Activated CD8-positive, alpha-beta T cell treated with anti-CD3 and anti-CD28 coated beads for 36 hours (primary cell): ENCODE measurements around the gene RBMS3. TPM values are rescaled to one million over a fixed set of nuclear protein-coding genes. Genes with fewer than 3 reads are reported as not detected.

ENCODE experiments used
- ATAC-seq: fragments of 200-7000 bp; cut with Tn5 transposase; one replicate; pipeline ENCODE4 v1.10.0; 2021; ENCODE audit warnings: mild to moderate bottlenecking, moderate library complexity
- CTCF ChIA-PET: fragments of 350-600 bp; sonication (Branson Sonifier 250); formaldehyde crosslinking; loops from one replicate; lab custom pipeline; 2021; ENCODE audit warnings: antibody characterized with exemption; lab: Charles Lee
- POLR2A ChIA-PET: fragments of 350-600 bp; sonication (Branson Sonifier 250); formaldehyde crosslinking; loops from one replicate; lab custom pipeline; 2021; ENCODE audit warnings: antibody characterized with exemption; lab: Charles Lee
- DNase-seq: peaks from one replicate; pipeline ENCODE4 v3.0.0-alpha.2; 2020
- H3K27ac Mint-ChIP-seq: one replicate; pipeline ENCODE4 v1.8.0; 2021; ENCODE audit warnings: mild to moderate bottlenecking, mixed read lengths
- H3K27me3 Mint-ChIP-seq: one replicate; pipeline ENCODE4 v1.8.0; 2021; ENCODE audit warnings: mixed read lengths
- H3K36me3 Mint-ChIP-seq: one replicate; pipeline ENCODE4 v1.8.0; 2021; ENCODE audit warnings: low read depth, mixed read lengths
- H3K4me1 Mint-ChIP-seq: one replicate; pipeline ENCODE4 v1.8.0; 2021; ENCODE audit warnings: low read depth, mixed read lengths
- H3K4me3 Mint-ChIP-seq: one replicate; pipeline ENCODE4 v1.8.0; 2021; ENCODE audit warnings: mild to moderate bottlenecking, moderate library complexity, mixed read lengths
- H3K9me3 Mint-ChIP-seq: one replicate; pipeline ENCODE4 v1.8.0; 2021; ENCODE audit warnings: mixed read lengths
- intact Hi-C: fragments of 100-400 bp; cut with micrococcal nuclease; formaldehyde crosslinking; loops from one replicate; pipeline ENCODE4 v1.10.0; 2022
- total RNA-seq, 2 experiments: library from RNA; stranded (reverse); gene quantifications; one replicate each; pipeline ENCODE4 v1.2.3, GENCODE V29; 2021
- TF ChIP-seq, protein P1 (sequence below): fragments of 200-600 bp; IDR thresholded peaks from one replicate; pipeline ENCODE4 v1.8.0; 2022; ENCODE audit warnings: antibody characterized with exemption, mild to moderate bottlenecking

The RBMS3 gene
- total RNA-seq, 2 experiments from 2014 or later: 2.3 to 2.8 TPM

DNA sequence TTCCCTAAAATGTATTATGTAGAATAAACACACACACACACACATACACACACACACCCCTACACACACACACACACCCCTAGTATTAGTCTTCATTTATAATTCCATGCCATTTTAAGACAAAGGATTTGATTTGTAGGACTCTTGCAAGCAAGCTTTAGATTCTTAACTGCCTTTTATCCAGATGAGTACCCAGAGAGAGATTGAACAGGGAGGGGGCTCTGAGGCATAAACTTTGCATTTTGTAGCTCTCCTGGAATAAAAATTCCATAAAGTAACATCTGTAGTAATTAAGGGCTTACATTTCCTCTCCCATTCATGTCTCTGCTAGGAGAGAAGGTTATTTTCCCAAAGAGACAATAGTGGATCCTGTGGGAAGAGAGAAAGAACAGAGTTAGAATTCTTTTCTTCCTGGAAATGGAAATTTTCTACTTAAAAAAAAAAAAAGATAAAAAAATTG, 479.4 kb downstream of the RBMS3 start:
- Mint-ChIP-seq H3K4me1 (no peaks in the 10 kb centered on the region), H3K9me3 (no peaks in the 10 kb centered on the region), H3K4me3 (no peak overlapping the region), H3K27ac (no peak overlapping the region), H3K36me3 (no peaks in the 10 kb centered on the region), H3K27me3 (no peaks in the 10 kb centered on the region)
- ATAC-seq (no peak), DNase-seq (no peak)
- ChIA-PET CTCF (no interaction called here), POLR2A (no interaction called here)
- TF ChIP-seq, protein P1, sequence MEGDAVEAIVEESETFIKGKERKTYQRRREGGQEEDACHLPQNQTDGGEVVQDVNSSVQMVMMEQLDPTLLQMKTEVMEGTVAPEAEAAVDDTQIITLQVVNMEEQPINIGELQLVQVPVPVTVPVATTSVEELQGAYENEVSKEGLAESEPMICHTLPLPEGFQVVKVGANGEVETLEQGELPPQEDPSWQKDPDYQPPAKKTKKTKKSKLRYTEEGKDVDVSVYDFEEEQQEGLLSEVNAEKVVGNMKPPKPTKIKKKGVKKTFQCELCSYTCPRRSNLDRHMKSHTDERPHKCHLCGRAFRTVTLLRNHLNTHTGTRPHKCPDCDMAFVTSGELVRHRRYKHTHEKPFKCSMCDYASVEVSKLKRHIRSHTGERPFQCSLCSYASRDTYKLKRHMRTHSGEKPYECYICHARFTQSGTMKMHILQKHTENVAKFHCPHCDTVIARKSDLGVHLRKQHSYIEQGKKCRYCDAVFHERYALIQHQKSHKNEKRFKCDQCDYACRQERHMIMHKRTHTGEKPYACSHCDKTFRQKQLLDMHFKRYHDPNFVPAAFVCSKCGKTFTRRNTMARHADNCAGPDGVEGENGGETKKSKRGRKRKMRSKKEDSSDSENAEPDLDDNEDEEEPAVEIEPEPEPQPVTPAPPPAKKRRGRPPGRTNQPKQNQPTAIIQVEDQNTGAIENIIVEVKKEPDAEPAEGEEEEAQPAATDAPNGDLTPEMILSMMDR: no peak
- intact Hi-C loops: no loop called here

DNA sequence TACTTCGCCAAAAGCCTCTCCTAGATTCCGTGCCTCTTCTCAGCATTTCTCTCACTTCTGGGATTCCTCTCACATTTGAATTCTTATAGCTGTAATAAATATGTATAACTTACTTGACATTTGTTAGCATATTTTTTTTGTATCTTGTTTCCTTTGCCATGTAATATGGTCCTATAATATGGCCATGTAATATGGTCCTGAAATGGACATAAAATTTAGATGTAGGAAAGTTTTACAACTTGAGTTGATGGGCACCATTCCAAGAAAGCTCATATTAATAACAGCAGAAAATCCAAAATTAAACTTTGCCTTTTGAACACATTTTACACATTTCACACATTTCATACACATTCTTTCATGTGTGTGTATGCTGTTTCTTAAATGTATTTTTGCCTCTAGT, 480.6 kb downstream of the RBMS3 start:
- H3K9me3 Mint-ChIP-seq: no peaks in the 10 kb centered on the region
- POLR2A ChIA-PET: no interaction called here
- DNase-seq (no peak), ATAC-seq (no peak)
- H3K4me1 Mint-ChIP-seq: no peaks in the 10 kb centered on the region
- H3K36me3 Mint-ChIP-seq: no peaks in the 10 kb centered on the region
- H3K4me3 Mint-ChIP-seq: no peak overlapping the region
- intact Hi-C loops: no loop called here
- H3K27me3 Mint-ChIP-seq: peaks cover 2% of the 10 kb centered on the region
- H3K27ac Mint-ChIP-seq: no peak overlapping the region
- CTCF ChIA-PET: no interaction called here
- TF ChIP-seq, protein P1: no peak

GRCh38 chr3:29763115-29763514, 482.2 kb downstream of the RBMS3 start:
- intact Hi-C loops: no loop called here
- TF ChIP-seq, protein P1: no peak
- Mint-ChIP-seq H3K27ac (no peak overlapping the region), H3K27me3 (peaks cover 3% of the 10 kb centered on the region), H3K9me3 (no peaks in the 10 kb centered on the region), H3K36me3 (no peaks in the 10 kb centered on the region), H3K4me1 (no peaks in the 10 kb centered on the region), H3K4me3 (no peak overlapping the region)
- DNase-seq: no peak
- ChIA-PET CTCF (no interaction called here), POLR2A (no interaction called here)
- no peak for ATAC-seq

- Mint-ChIP-seq H3K4me1 (no peaks in the 10 kb centered on the region), H3K27me3 (peaks cover 5% of the 10 kb centered on the region), H3K4me3 (no peak overlapping the region), H3K27ac (no peak overlapping the region), H3K9me3 (no peaks in the 10 kb centered on the region), H3K36me3 (no peaks in the 10 kb centered on the region)
- POLR2A ChIA-PET: no interaction called here
- CTCF ChIA-PET: no interaction called here
- DNase-seq: no peak
- intact Hi-C loops: no loop called here
- TF ChIP-seq, protein P1: no peak
- no peak for ATAC-seq
Measured at GRCh38 chr3:29764041-29764440, 483.2 kb downstream of the RBMS3 start.

DNA sequence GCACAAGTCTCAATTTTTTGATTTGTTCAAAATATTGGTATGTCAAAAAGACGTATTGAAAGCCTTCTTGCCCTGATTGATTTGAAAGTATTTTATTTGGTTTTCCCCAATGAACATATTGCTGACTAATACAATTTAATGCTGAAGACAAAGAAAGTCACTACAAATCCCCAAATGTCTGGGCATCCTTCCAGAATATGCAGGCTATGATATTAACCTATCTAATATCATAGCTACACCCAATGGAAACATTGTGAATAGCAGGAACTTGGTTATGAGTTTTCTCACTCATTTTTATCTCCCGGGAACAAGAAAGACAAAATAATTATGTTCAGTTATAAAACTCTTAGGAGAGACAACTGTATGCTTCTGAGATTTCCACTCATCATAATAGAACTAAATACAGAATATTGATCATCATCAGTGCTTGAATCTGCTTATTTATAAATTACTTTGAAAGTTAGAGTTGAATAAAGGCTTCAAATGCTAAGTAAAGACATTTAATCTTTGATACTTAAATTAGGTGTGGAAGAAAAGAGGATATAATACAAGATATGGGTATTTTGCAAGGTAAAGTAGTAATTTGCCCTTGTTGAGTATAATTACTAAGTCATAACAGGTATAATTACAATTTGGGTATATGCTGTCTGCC, 483.9 kb downstream of the RBMS3 start:
- Mint-ChIP-seq H3K4me3 (no peak overlapping the region), H3K27me3 (peaks cover 7% of the 10 kb centered on the region), H3K9me3 (no peaks in the 10 kb centered on the region), H3K36me3 (no peaks in the 10 kb centered on the region), H3K27ac (no peak overlapping the region), H3K4me1 (no peaks in the 10 kb centered on the region)
- no peak for ATAC-seq
- ChIA-PET POLR2A (no interaction called here), CTCF (no interaction called here)
- intact Hi-C loops: no loop called here
- DNase-seq: no peak
- TF ChIP-seq, protein P1: no peak
